Stimulated activated CD8-positive, alpha-beta memory T cell treated with anti-CD3 and anti-CD28 coated beads, Interleukin-15, amount 100 ng/mL, for 48 hours (primary cell): ENCODE data around the gene PSMB1.
"Not testable (repeated sequence)": the region's sequence is repeated elsewhere in the genome, so short reads cannot be mapped to it uniquely, and the experiment has no call there.

Experiments
- DNase-seq, 2 donors: peaks; one replicate each; pipeline ENCODE4 v3.0.0-alpha.2; 2020; ENCODE audit warnings: low read depth in 2 of 2

Gene PSMB1

DNA sequence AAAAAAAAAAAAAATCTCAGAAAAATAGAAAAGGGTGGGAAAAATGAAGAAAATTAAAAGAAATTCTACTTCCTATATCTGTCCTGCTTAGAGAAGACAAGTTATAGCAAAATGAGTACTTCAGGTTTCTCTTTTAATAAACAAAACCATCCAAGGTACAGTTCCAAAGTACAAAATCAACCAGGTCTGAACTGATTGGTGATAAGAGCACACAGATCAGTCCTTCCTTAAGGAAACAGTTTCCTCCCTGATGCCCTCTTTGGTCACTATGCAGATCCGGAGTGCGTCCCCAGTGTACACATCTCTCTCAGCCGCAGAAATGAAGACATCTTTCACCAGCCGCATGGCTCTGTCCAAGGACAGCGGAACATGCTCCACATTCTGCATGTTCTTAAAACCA, 18.1 kb downstream of the PSMB1 start:
- no peak for DNase-seq

- no peak for DNase-seq
These were observed 19.3 kb downstream of the PSMB1 start for GRCh38 chr6:170533792-170534191.

- no peak for DNase-seq
These were observed 20.1 kb downstream of the PSMB1 start for GRCh38 chr6:170532867-170533488.

- peak; percentile 25 to 28 for DNase-seq
These were observed 23.2 kb downstream of the PSMB1 start for GRCh38 chr6:170529839-170530469.

GRCh38 chr6:170527995-170528394, 25.1 kb downstream of the PSMB1 start:
- DNase-seq = not testable (repeated sequence)

DNA sequence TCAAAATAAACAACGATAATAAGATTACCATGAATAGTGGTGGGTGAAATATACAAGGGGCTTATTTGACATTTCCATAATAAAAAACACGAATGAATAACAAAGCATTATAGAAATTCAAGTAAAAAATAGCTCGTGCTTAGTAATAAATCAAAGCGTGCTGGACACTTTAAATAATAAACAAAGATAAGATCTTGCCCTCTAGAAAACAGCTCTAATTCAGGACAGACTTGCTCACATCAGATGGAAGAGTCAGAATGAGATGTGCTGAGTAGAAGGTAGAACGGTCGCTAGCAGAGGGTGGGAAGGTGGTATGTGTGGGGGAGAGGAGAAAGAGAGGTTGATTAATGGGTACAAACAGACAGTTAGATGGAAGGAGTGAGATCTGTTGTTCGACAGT, 27.3 kb downstream of the PSMB1 start:
- no peak for DNase-seq

GRCh38 chr6:170524172-170524502, 29.0 kb downstream of the PSMB1 start:
- DNase-seq = no peak

DNA sequence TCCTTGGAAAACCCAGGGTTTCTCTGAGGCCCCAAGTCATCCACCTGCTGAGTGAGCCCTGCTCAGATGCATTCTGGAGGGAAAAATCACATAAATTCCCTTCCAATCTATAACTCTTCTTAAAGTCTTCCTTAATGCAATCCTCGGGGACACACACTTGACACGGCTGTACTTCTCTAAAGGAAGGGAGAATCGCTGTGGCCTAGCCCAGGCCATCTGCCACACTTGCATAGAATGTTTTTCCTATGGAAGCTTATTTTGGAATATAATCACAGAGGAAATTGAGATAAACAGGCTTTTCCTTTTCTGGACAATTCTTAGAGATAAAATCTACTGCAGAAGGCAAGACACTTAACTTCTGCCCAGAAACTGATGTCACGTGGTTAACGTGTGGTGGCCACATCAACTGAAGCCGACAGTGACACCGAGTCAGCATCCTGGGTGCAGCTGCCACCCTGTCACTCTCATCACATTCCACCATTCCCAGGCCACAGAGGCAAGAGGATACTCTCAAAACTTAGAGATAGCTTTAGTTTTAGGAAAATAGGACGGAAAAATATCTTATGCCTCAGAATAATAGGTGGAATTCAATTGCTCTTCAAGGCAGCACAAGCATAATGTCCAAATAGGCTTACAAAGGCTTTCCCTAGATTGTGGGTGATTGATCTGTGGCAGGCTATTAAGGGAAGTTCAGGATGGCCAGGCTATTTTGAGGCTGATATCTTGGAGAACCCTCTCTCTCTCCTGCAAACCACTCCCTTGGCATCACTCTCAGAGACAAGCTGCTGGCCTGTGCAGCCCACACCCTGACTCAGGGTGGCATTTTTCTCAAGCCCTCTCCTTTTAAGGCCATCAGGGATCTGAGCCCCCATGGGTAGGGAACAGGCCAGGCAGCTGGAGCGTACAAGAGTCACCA, 29.6 kb downstream of the PSMB1 start:
- peak in 1 of 2 donors; percentile 6 for DNase-seq

DNA sequence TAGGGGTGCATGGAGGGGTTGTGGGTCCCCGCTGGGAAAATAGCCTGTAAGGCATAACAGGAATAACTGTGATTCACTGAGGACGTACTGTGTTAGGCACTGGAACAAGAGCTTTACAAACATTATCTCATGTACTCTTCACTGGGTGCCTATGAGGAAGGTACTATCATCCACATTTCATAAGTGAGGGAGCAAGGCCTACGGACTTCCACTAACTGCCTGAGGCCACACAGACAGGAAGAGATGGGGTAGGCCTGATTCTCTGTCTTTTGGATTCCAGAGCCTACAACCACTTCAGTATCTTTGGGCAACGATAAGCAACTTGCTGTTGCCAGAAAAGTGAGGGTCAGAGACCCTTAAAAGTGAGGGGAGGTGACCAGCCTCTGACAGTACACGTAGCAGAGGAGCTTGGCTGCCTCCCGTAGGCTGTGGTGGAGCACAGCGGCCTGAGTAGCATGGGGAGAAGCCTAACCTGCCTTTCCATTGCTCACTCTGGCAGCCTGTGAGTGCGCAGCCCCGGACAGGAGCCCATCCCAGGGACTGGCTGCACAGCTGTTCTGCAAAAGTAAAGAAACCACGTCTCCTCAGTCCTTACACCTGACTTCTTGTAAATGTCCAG, 30.4 kb downstream of the PSMB1 start:
- no peak for DNase-seq

- DNase-seq = peak in 1 of 2 donors; percentile 10
These were observed 36.1 kb downstream of the PSMB1 start for GRCh38 chr6:170516783-170517616.

GRCh38 chr6:170514908-170515307, 38.2 kb downstream of the PSMB1 start:
- no peak for DNase-seq

GRCh38 chr6:170512249-170512648, 40.9 kb downstream of the PSMB1 start:
- no peak for DNase-seq

- no peak for DNase-seq
These were observed 42.5 kb downstream of the PSMB1 start for GRCh38 chr6:170510631-170511030.

DNA sequence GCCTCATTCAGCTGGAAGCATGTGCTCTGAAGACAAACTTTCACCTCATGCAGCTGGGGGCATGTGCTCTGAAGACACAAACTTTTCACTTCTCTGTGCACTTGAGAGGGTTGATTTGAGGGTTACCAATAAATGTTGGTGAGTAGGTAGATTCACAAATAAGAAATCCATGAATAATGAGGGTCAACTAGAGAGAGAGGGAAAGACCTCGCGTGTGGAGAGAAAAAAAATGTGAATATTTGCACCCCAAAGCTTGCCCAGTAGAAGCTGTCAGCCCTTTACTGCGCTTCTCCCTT, 43.4 kb downstream of the PSMB1 start:
- no peak for DNase-seq

GRCh38 chr6:170508892-170509722, 44.0 kb downstream of the PSMB1 start:
- DNase-seq = not testable (repeated sequence)

DNA sequence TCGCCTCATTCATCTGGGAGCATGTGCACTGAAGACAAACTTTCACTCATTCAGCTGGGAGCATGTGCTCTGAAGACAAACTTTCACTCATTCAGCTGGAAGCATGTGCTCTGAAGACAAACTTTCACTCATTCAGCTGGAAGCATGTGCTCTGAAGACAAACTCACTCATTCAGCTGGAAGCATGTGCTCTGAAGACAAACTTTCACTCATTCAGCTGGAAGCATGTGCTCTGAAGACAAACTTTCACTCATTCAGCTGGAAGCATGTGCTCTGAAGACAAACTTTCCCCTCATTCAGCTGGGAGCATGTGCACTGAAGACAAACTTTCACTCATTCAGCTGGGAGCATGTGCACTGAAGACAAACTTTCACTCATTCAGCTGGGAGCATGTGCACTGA, 44.8 kb downstream of the PSMB1 start:
- DNase-seq = not testable (repeated sequence)

DNA sequence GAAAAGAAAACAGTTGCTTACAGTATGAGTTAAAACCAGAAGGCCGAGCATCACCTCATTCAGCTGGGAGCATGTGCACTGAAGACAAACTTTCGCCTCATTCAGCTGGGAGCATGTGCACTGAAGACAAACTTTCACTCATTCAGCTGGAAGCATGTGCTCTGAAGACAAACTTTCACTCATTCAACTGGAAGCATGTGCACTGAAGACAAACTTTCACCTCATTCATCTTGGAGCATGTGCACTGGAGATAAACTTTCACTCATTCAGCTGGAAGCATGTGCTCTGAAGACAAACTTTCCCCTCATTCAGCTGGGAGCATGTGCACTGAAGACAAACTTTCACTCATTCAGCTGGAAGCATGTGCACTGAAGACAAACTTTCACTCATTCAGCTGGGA, 45.4 kb downstream of the PSMB1 start:
- DNase-seq = not testable (repeated sequence)

- DNase-seq = no peak
These were observed 46.7 kb downstream of the PSMB1 start for GRCh38 chr6:170506446-170506845.

- no peak for DNase-seq
These were observed 47.8 kb downstream of the PSMB1 start for GRCh38 chr6:170505306-170505705.

DNA sequence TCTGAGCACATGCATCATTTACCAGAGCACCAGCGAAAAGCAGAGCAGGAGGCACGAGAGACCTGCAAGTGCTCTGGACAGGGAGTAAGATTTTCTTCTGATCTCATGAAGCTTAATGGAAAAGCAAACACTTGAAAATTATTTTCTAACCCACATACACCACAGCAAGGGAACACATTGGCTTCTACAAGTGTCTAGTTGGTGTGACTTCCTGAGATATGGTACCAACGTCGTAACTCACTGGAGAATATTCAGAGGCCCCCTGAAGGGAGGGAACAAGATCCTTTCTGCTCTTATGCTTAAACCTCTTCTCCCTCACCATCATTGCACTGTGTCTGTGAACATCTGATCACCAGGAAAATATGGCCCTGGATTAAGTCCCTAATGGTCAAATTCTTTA, 48.6 kb downstream of the PSMB1 start:
- DNase-seq = no peak

- no peak for DNase-seq
These were observed 49.7 kb downstream of the PSMB1 start for GRCh38 chr6:170503414-170503761.
